ENCODE data around the gene CCNE1. TPM values are rescaled to one million over a fixed set of nuclear protein-coding genes. Genes with fewer than 3 reads are reported as not detected.

Gene CCNE1
- total and polyA plus RNA-seq, 2 experiments from 2014 or later: 26.1 to 38.3 TPM

GRCh38 chr19:29798774-29799497, 12.9 kb upstream of the CCNE1 start (continued):
- TF ChIP-seq, protein P1, sequence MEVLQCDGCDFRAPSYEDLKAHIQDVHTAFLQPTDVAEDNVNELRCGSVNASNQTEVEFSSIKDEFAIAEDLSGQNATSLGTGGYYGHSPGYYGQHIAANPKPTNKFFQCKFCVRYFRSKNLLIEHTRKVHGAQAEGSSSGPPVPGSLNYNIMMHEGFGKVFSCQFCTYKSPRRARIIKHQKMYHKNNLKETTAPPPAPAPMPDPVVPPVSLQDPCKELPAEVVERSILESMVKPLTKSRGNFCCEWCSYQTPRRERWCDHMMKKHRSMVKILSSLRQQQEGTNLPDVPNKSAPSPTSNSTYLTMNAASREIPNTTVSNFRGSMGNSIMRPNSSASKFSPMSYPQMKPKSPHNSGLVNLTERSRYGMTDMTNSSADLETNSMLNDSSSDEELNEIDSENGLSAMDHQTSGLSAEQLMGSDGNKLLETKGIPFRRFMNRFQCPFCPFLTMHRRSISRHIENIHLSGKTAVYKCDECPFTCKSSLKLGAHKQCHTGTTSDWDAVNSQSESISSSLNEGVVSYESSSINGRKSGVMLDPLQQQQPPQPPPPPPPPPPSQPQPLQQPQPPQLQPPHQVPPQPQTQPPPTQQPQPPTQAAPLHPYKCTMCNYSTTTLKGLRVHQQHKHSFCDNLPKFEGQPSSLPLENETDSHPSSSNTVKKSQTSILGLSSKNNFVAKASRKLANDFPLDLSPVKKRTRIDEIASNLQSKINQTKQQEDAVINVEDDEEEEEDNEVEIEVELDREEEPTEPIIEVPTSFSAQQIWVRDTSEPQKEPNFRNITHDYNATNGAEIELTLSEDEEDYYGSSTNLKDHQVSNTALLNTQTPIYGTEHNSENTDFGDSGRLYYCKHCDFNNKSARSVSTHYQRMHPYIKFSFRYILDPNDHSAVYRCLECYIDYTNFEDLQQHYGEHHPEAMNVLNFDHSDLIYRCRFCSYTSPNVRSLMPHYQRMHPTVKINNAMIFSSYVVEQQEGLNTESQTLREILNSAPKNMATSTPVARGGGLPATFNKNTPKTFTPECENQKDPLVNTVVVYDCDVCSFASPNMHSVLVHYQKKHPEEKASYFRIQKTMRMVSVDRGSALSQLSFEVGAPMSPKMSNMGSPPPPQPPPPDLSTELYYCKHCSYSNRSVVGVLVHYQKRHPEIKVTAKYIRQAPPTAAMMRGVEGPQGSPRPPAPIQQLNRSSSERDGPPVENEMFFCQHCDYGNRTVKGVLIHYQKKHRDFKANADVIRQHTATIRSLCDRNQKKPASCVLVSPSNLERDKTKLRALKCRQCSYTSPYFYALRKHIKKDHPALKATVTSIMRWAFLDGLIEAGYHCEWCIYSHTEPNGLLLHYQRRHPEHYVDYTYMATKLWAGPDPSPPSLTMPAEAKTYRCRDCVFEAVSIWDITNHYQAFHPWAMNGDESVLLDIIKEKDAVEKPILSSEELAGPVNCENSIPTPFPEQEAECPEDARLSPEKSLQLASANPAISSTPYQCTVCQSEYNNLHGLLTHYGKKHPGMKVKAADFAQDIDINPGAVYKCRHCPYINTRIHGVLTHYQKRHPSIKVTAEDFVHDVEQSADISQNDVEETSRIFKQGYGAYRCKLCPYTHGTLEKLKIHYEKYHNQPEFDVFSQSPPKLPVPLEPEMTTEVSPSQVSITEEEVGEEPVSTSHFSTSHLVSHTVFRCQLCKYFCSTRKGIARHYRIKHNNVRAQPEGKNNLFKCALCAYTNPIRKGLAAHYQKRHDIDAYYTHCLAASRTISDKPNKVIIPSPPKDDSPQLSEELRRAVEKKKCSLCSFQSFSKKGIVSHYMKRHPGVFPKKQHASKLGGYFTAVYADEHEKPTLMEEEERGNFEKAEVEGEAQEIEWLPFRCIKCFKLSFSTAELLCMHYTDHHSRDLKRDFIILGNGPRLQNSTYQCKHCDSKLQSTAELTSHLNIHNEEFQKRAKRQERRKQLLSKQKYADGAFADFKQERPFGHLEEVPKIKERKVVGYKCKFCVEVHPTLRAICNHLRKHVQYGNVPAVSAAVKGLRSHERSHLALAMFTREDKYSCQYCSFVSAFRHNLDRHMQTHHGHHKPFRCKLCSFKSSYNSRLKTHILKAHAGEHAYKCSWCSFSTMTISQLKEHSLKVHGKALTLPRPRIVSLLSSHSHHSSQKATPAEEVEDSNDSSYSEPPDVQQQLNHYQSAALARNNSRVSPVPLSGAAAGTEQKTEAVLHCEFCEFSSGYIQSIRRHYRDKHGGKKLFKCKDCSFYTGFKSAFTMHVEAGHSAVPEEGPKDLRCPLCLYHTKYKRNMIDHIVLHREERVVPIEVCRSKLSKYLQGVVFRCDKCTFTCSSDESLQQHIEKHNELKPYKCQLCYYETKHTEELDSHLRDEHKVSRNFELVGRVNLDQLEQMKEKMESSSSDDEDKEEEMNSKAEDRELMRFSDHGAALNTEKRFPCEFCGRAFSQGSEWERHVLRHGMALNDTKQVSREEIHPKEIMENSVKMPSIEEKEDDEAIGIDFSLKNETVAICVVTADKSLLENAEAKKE (CRISPR knock-in tag; IDR thresholded peaks at IDR 0.05): no peak
- TF ChIP-seq EZH2 (IDR thresholded peaks at IDR 0.05; ENCODE audit: low read depth, unreplicated experiment) (no peak), ETS1 (IDR thresholded peaks at IDR 0.05) (no peak), CREB1 (CRISPR knock-in tag; IDR thresholded peaks at IDR 0.05; ENCODE audit: low read depth) (no peak), STAT1 (IDR thresholded peaks at IDR 0.05; ENCODE audit: unreplicated experiment) (no peak), CTCF (conservative IDR thresholded peaks at IDR 0.05; ENCODE audit: low read depth in 2 of 2) (no peak)
